GM12878 (cell line): ENCODE results near the gene ZC3H8. TPM values are rescaled to one million over a fixed set of nuclear protein-coding genes. Genes with fewer than 3 reads are reported as not detected.

Experiments
- ATAC-seq: fragments of 200-7000 bp; cut with Tn5 transposase; 3 replicates; pipeline ENCODE4 v1.9.1; 2020; ENCODE audit warnings: mild to moderate bottlenecking, moderate library complexity
- BruUV-seq: library from RNA; stranded (reverse); fragments of 400-500 nt; replicated peaks from 2 replicates; lab custom pipeline; 2021; lab: Mats Ljungman, UMichigan
- CTCF ChIA-PET: fragments of 300-600 bp; sonication (Branson Sonifier 250); formaldehyde crosslinking; extraction: SDS; loops from one replicate; lab custom pipeline; 2021; ENCODE audit warnings: inconsistent platforms; lab: Yijun Ruan, JAX
- POLR2A ChIA-PET: fragments of 350-600 bp; formaldehyde crosslinking; extraction: SDS; loops from one replicate; lab custom pipeline; 2021; ENCODE audit warnings: inconsistent platforms; lab: Charles Lee
- RAD21 ChIA-PET: fragments of 300-600 bp; sonication (Branson Sonifier 250); formaldehyde crosslinking; loops from one replicate; lab custom pipeline; 2023; ENCODE audit warnings: antibody characterized with exemption; ENCODE audit not compliant: unreplicated experiment; lab: Charles Lee
- SMC1A ChIA-PET: fragments of 300-600 bp; sonication (Branson Sonifier 250); formaldehyde crosslinking; loops from one replicate; lab custom pipeline; 2023; ENCODE audit not compliant: unreplicated experiment, uncharacterized antibody; lab: Charles Lee
- DNase-seq: peaks from one replicate; pipeline ENCODE4 v3.0.0-alpha.2; 2011; ENCODE audit warnings: low read depth, low spot score
- FAIRE-seq: peaks from 3 replicates; lab custom pipeline; 2011; peaks lifted over from hg19 to GRCh38; lab: Jason Lieb, UNC
- H2AFZ ChIP-seq: 2 replicates; pipeline ENCODE4 v1.6.0; 2011; ENCODE audit warnings: low read depth, low read length, control low read depth; ENCODE audit not compliant: control insufficient read depth
- H3K27ac ChIP-seq: 2 replicates; pipeline ENCODE4 v1.5.1; 2011; ENCODE audit warnings: control low read depth; ENCODE audit not compliant: control insufficient read depth, insufficient read depth
- H3K27me3 ChIP-seq, 2 experiments: replicated peaks in 1 of 2; 2 replicates each; pipeline versions ENCODE4 v1.6.0 to v1.6.1; 2011; ENCODE audit warnings: low read length in 1 of 2; ENCODE audit not compliant: control insufficient read depth in 2 of 2, insufficient read depth in 2 of 2
- H3K36me3 ChIP-seq, 2 experiments: 2 replicates each; pipeline ENCODE4 v1.5.1; 2011; ENCODE audit warnings: low read length in 1 of 2; ENCODE audit not compliant: control insufficient read depth in 2 of 2, insufficient read depth in 2 of 2
- H3K4me1 ChIP-seq: 2 replicates; pipeline ENCODE4 v1.6.1; 2011; ENCODE audit warnings: mild to moderate bottlenecking, low read length, moderate library complexity, mixed read lengths; ENCODE audit not compliant: control insufficient read depth, insufficient read depth
- H3K4me2 ChIP-seq: 2 replicates; pipeline ENCODE4 v1.6.0; 2011; ENCODE audit warnings: control low read depth; ENCODE audit not compliant: control insufficient read depth, insufficient read depth
- H3K4me3 ChIP-seq: fragments of 200-600 bp; sonication (generic); 2 replicates; pipeline ENCODE4 v1.5.1; 2016
- H3K79me2 ChIP-seq: 2 replicates; pipeline ENCODE4 v1.6.0; 2011; ENCODE audit warnings: low read length; ENCODE audit not compliant: control insufficient read depth, insufficient read depth
- H3K9ac ChIP-seq: 2 replicates; pipeline ENCODE4 v1.8.0; 2011; ENCODE audit warnings: low read length, control low read depth, mixed read lengths; ENCODE audit not compliant: control insufficient read depth, insufficient read depth
- H3K9me3 ChIP-seq: replicated peaks from 3 replicates; pipeline ENCODE4 v1.5.1; 2011; ENCODE audit warnings: mild to moderate bottlenecking, low read length; ENCODE audit not compliant: control insufficient read depth, insufficient read depth
- H4K20me1 ChIP-seq: 2 replicates; pipeline ENCODE4 v1.6.0; 2011; ENCODE audit not compliant: control insufficient read depth, insufficient read depth
- IRF3 ChIP-seq: fragments of 450-650 bp; IDR thresholded peaks from 2 replicates; pipeline ENCODE4 v1.6.1; 2014; ENCODE audit warnings: mild to moderate bottlenecking
- KAT2A ChIP-seq: conservative IDR thresholded peaks from 2 replicates; pipeline ENCODE4 v1.6.1; 2011; ENCODE audit warnings: low read depth, low read length; ENCODE audit not compliant: control insufficient read depth
- MEF2B ChIP-seq: fragments of 450-650 bp; IDR thresholded peaks from 2 replicates; pipeline ENCODE4 v1.6.1; 2018; ENCODE audit warnings: mild to moderate bottlenecking, moderate library complexity; ENCODE audit not compliant: partially characterized antibody, poor library complexity, severe bottlenecking
- MLLT1 ChIP-seq: fragments of 450-650 bp; IDR thresholded peaks from 2 replicates; pipeline ENCODE4 v1.6.1; 2016; ENCODE audit warnings: mild to moderate bottlenecking
- PRDM15 ChIP-seq: fragments of 450-650 bp; formaldehyde crosslinking; IDR thresholded peaks from 2 replicates; pipeline ENCODE4 v1.4.0; 2020; ENCODE audit warnings: mild to moderate bottlenecking, moderate library complexity
- SREBF1 ChIP-seq: IDR thresholded peaks from 2 replicates; pipeline ENCODE4 v1.6.1; 2012; ENCODE audit warnings: mild to moderate bottlenecking, low read length
- USF1 ChIP-seq: IDR thresholded peaks from 2 replicates; pipeline ENCODE4 v1.6.1; 2011; ENCODE audit warnings: borderline replicate concordance, low read depth, mild to moderate bottlenecking, moderate library complexity, mixed read lengths, low read length; ENCODE audit not compliant: insufficient read depth; ENCODE audit errors: extremely low read length
- ZBTB33 ChIP-seq: fragments of 450-650 bp; IDR thresholded peaks from 2 replicates; pipeline ENCODE4 v1.6.1; 2017; ENCODE audit warnings: mild to moderate bottlenecking
- ZNF687 ChIP-seq: fragments of 450-650 bp; IDR thresholded peaks from 2 replicates; pipeline ENCODE4 v1.6.1; 2017; ENCODE audit warnings: mild to moderate bottlenecking, moderate library complexity
- WGBS: methylation state at CpG from one replicate; pipeline ENCODE4 v1.1.6; 2016; ENCODE audit warnings: low lambda C conversion rate; ENCODE audit not compliant: insufficient replicate concordance, insufficient coverage; ENCODE audit errors: missing lambda C conversion rate; 5-methylcytosine and 5-hydroxymethylcytosine counted together
- in situ Hi-C: fragments of 300-500 bp; cut with MboI; formaldehyde crosslinking; loops from 9 replicates; pipeline ENCODE4 v1.14.3; 2018; ENCODE audit warnings: mixed read lengths
- intact Hi-C: fragments of 100-400 bp; cut with micrococcal nuclease; formaldehyde crosslinking; loops from one replicate; pipeline ENCODE4 v1.14.2; 2022; ENCODE audit not compliant: unreplicated experiment
- polyA plus RNA-seq, 11 experiments: library from polyadenylated mRNA; depleted of rRNA in 4 of 11; unstranded in 6 of 11; stranded (reverse) in 5 of 11; fragments of >200 nt; fragmentation: Nextera tagmentation in 4 of 11; fragmentation: Illumina TruSeq in 1 of 11; extraction: Ambion mirVana in 4 of 11; extraction: Trizol in 1 of 11; gene quantifications; 1 replicate in 1 of 11; 2 replicates in 10 of 11; pipeline versions ENCODE4 v1.2.1 to v1.2.3, GENCODE V29; 2011 to 2016; ENCODE audit warnings: inconsistent platforms in 2 of 11, missing spikeins in 2 of 11, low read depth in 1 of 11
- total RNA-seq, 4 experiments: library from RNA; depleted of rRNA in 3 of 4; stranded (reverse); fragments of >200 nt in 3 of 4; fragmentation: Illumina TruSeq in 1 of 4; extraction: Trizol in 1 of 4; gene quantifications; 2 replicates each; pipeline versions ENCODE4 v1.2.1 to v1.2.3, GENCODE V29; 2013 to 2021

ZC3H8 gene
- total and polyA plus RNA-seq, 10 of the 15 experiments (the other 5 are each of a cell fraction or from before 2014, with no cell fraction given), result 9.9 to 28.4 (median 19.5) TPM

- no peak overlapping the region for H3K9ac ChIP-seq
- intact Hi-C loops, result no loop called here
- peaks cover 3% of the 10 kb centered on the region; the same call in 2 of the 3 replicates for H3K9me3 ChIP-seq
- no peaks in the 10 kb centered on the region for H3K4me1 ChIP-seq
- no TSS peak for BruUV-seq
- FAIRE-seq (no peak), DNase-seq (no peak), ATAC-seq (no peak)
- H3K4me2 ChIP-seq, result no peak overlapping the region
- no peak overlapping the region for H3K4me3 ChIP-seq
- H3K79me2 ChIP-seq, result no peaks in the 10 kb centered on the region
- H4K20me1 ChIP-seq, result no peaks in the 10 kb centered on the region
- 97% methylated on average over 3 of the region's 3 CpGs for WGBS
- no peak overlapping the region for H3K27ac ChIP-seq
- H3K27me3 ChIP-seq, result no peaks in the 10 kb centered on the region
- CTCF ChIA-PET, result interaction anchor here (1.4 kb wide), 1 partner anchor 11 kb away, joined by 3 read pairs; no protein-coding TSS in a partner anchor
- H2AFZ ChIP-seq, result no peak overlapping the region
- SMC1A ChIA-PET, result interaction anchor here (0.7 kb wide), 1 partner anchor 35 kb away, joined by 3 read pairs; no protein-coding TSS in a partner anchor
- POLR2A ChIA-PET, result no interaction called here
- peaks cover 2 to 7% of the 10 kb centered on the region in 2 experiments; a peak in 3 of 4 replicates for H3K36me3 ChIP-seq
- in situ Hi-C loops, result no loop called here
- RAD21 ChIA-PET, result no interaction called here
- TF ChIP-seq ZNF687 (no peak), ZBTB33 (no peak), PRDM15 (CRISPR knock-in tag) (no peak), USF1 (no peak), IRF3 (no peak), MLLT1 (no peak), SREBF1 (no peak), MEF2B (no peak), KAT2A (no peak)
These were observed 38.7 kb downstream of the ZC3H8 start for GRCh38 chr2:112216167-112216566.
